Activated CD4-positive, alpha-beta T cell treated with anti-CD3 and anti-CD28 coated beads, Interleukin-2, amount 50 U/mL, for 24 hours (primary cell): ENCODE results near the gene IFT74.

ENCODE experiments used
- DNase-seq, 2 donors: peaks; one replicate each; pipeline ENCODE4 v3.0.0-alpha.2; 2020; ENCODE audit warnings: low read depth in 1 of 2, low spot score in 1 of 2

Gene IFT74

DNA sequence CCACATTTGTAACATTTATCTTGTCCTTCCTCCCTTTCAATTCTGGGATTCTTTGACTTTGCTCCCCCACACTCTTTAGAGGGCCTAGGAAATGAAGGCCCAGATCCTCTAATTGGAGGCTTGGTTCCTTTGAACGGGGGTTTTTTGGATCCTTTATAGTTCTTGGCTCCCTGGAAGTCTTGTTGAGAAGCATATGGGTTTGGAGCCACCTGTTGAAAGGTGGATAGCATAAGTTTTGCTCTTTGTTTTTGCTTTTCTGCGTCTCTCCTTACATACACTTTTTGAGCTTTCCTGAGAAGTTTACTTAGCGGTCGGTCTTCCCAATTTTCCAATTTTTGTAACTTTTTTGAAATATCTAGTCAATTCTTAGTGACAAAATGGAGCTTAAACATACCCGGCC, 17.8 kb downstream of the IFT74 start:
- no peak for DNase-seq

- no peak for DNase-seq
Observed at GRCh38 chr9:26974927-26975326, 18.7 kb downstream of the IFT74 start.

DNA sequence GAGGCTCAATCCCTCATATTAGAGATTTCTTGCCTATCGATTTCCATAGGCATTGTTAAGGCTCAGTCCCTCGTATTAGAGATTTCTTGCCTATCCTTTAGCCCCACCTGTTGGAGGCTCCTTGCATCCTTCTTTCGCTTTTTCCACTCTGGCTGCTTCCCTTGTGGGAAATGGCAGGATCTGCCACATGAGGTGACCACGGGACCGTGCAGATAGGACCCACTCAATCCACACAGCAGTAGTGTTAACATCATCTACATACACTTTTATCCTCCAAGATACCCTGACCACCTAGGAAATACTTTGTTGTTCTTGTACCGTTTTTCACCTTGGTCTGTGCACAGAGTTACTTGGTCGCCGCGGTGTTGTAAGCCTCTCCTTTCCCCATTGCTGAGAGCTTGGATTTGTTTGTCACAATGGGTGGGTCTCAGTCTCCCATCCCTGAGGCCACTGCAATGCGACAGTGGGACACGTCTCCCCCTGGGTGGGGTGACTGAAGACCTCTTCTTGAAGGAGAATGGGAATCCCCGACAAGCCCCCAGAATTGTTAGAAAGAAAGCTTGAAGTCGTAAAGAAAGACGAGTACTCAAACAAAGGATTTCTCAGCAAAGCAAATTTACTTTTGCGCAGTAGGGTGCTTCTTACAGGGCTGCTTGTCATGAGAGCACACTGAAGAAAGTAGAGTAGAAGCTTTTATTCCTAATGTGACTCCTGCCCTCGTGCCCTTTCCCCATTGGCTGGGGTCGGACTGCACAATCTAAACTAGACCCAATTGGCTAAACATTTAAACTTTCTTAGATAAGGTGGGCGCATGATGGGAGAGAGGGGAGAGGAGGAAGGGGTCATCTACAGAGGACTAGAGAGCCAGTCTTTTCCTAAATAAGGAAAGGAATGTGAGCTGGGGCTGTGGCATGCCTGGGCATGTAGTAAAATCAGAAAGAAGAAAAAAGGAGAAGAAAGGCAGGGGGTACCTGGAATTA, 19.8 kb downstream of the IFT74 start:
- DNase-seq = no peak

DNA sequence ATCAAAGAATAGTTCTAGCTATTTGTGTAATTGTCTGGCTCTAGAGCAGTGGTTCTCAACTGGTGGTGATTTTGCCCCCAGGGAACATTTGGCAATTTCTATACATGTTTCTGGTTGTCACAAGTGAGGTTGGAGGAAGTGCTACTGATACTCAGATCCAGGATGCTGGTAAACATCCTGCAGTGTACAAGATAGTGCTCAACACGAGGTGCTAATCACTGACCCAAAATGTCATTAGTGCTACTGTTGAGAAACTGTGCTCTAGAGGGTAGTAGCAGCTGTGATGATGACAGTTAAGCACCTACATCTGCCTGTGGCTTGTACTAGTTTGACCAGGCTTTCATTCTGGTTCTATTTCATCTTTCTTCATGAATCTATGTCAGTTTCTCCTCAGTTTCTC, 27.1 kb downstream of the IFT74 start:
- no peak for DNase-seq

- no peak for DNase-seq
Observed at GRCh38 chr9:26995810-26996209, 39.6 kb downstream of the IFT74 start.

DNA sequence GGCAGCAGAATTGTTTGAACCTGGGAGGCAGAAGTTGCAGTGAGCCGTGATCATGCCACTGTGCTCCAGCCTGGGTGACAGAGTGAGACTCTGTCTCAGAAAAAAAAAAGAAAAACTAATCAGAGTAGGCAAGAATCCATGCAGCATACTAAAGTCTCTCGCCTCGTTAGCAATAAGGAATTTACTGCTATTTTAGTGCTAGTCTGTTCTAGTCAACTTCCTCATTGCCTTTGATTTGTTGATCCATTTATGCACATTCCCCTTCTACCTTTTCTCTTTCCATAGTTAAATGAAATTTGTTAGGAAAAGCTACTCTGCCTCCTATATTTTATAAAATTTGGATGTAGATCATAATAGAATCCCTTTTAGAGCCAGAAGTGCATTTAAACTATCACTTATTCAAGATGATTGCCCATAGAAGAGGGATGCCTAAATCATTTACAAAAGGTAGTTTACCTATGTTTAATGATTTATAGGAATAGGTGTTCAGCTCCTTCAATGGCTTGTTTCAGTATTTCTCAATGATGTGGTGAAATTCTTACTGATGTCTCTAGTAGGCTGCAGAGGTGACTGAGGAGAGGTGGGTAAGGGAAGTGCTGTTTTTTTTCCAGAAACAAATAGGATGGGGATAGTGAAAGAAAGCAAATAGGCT, 47.3 kb downstream of the IFT74 start:
- no peak for DNase-seq

DNA sequence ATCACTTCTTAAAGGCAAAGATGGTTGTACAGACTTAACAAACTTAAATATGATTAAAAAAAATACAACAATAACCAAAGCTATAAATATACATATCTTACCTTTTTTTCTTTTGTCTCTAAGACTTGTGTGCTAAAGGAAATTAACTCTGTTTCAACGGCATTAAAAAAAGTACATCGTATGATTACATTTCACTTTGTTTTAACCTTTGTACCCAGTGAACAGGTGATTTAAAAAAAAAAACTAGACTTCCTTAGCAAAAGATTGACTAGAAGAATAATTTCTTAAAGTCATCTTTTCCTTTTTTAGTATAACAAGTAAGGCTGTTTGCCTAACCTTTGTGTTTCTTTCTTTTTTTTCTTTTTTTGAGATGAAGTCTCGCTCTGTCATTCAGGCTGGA, 49.3 kb downstream of the IFT74 start, which contains the start of gene LRRC19:
TSS of gene LRRC19 (minus strand) at position 182 of the 400 bp plus-strand sequence. CDS start 5,978 bp downstream, outside the sequence.
- DNase-seq = no peak

GRCh38 chr9:27019589-27019988, 63.4 kb downstream of the IFT74 start:
- no peak for DNase-seq

GRCh38 chr9:27022920-27023319, 66.7 kb downstream of the IFT74 start:
- DNase-seq = no peak

- DNase-seq = no peak
Observed at GRCh38 chr9:27029186-27029585, 73.0 kb downstream of the IFT74 start.

- peak in 1 of 2 donors; percentile 17 for DNase-seq
Observed at GRCh38 chr9:27033815-27034403, 77.7 kb downstream of the IFT74 start.

DNA sequence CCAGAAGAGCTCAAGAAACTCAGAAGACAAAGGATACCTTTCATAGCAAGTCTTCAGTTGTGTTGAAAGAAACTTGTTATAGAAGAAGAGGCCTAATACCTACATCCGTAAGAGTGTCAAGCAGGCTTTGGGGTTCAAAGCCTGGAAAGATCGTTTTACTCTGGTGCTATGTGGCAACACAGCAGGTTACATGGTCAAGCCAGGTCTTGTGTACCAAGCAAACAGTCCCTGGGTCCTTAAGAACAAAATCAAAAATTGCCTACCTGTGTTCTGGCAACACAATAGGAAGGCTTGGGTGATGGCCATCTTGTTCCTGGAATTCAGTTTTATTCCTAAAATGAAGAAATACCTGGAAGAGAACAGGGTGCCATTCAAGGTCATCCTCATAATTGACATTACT, 81.3 kb downstream of the IFT74 start:
- no peak for DNase-seq

- no peak for DNase-seq
Observed at GRCh38 chr9:27041746-27042145, 85.5 kb downstream of the IFT74 start.

DNA sequence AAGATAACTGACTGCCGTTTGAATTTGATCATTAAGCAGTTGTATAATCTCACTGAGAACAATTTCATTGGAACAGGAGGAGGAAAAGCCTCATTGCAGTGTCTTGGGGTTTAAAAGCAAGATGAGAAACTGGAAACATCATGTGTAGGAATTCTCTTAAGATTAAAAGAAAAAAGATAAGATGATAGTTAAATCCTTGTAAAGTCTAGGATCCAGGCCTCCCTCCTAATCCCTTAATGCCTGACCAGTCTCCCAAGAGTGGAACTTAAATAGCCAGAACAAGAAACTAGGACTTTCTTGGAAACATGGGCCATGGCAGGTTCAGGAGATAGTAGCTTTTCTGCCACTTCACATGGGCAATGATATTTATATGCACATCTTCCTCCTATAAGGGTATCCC, 86.3 kb downstream of the IFT74 start:
- DNase-seq = no peak

DNA sequence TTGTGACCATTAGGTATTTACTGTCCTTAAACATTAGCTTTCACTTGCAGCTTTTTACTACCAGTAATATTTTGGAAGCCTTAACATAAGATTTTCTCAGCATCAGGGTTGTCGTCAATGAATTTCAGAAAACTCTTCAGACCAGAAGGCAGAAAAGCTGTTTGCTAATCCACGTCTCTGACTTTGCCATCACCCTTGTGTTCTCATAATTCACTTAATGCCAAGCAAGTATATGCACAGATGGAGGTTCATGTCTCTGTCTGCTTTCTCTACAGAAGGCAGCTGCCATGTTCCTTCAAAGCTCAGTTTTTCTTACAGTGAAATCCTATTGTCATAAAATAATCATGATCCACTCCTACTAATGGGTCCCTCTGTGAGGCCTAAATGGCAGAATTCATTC, 87.0 kb downstream of the IFT74 start:
- DNase-seq = no peak

DNA sequence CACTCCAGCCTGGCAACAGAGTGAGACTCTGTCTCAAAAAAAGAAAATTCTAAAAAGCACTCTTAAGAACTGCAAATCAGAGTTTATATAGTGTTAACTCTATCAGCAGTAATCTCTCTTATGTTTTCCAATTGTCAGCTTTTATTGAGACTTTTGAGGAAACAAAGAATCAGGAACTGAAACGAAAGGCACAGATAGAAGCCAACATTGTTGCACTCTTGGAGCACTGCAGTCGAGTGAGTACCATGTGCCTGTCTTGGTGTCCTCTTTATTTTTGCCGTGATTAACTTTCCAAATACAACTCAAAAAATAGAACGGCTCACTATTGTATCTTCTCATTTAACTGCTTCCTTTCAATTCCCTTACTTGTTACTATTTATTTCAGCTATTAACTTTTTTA, 90.9 kb downstream of the IFT74 start:
- DNase-seq = no peak

DNA sequence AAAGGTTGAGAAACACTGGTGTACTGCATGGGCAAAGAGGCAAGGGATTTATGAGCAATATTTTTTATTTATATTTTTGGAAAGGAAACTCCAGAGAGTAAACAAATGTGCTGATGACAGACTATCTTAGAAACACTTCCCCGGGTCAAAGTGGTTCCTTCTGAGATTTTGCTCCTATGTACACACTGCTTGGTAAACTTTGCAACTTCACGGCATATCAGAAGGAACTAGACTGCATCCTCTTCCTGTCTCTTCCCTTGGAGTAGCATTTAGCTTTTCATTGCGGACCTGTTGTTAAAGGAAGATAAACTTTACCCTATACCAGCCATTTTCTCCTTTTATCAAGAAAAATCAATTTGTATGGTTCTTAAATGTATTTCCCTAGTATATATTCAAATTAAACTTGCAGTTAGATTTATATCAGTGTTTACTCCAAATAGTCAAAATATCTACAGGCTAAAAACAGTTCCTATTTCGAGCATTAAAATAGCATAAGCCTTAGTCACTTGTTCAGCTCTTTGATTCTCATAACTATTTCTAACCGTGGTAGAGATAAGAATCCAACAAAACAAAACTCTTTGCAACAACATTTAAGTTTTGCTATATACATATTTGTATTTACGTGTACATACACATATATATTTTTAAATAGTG, 97.3 kb downstream of the IFT74 start:
- DNase-seq = no peak

DNA sequence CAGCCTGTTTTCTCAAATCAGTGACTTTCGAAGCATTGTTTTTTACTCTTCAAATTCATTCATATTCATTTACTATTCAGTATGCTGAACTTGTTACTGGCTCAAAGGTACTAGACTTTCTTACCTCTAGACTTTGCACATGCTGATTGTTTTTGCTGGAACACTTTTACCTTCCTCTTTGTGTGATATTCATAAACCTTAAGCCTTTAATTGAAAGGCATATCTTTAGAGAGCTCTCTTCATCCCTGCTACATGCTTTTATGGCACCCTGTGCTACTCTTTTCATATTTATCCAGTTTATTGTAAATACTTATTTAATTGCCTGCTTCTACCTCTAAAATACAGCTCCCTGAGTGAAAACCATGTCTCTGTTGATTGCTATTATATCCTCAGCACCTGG, 97.9 kb downstream of the IFT74 start:
- no peak for DNase-seq

- DNase-seq = no peak
Observed at GRCh38 chr9:27054841-27055240, 98.6 kb downstream of the IFT74 start.

DNA sequence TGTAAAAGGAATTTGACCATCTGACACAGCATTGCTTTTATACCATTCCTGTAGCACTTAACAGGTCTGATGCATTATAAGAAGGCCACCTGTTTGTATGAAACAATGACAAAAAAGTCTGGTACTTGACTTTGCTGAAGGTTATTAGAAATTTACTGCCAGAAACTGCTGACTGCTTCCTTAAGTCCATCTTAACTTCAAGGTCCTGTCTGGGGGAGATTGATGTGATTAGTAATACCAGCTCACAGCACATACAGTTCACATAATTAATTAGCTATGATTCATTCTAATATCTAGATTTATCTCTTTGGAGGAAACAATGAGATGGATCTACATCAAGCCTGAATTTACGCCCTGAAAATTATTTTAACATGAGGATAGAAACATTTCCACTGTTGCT, 103.2 kb downstream of the IFT74 start:
- DNase-seq = no peak

GRCh38 chr9:27059907-27060306, 103.7 kb downstream of the IFT74 start:
- no peak for DNase-seq
